ENCODE data around the gene CDC42BPB.

DNA sequence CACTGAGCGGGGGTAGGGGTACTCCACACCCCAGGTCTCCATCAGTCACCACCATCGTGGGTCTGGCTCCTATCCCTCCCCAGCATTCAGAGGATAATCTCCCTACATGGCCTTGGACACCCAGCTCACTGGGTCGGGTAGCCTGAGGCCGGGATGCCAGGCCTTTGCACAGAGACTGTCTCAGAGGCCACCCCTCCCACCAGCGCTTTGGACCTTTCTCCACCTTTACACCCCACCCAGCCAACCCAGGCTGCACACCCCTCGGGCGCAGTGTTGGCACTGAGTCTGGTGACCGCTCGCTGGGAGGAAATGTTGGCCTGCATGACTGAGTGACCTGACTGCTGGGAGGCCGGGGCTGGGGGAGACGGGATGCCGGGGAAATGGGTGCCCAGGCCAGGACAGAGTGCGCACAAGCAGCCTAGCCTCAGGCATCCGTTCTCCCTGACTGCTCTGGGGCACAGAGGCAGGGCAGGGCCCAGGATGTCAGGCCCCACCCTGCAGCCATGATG lies 16.1 kb upstream of the CDC42BPB start:
- TF ChIP-seq, protein P1, sequence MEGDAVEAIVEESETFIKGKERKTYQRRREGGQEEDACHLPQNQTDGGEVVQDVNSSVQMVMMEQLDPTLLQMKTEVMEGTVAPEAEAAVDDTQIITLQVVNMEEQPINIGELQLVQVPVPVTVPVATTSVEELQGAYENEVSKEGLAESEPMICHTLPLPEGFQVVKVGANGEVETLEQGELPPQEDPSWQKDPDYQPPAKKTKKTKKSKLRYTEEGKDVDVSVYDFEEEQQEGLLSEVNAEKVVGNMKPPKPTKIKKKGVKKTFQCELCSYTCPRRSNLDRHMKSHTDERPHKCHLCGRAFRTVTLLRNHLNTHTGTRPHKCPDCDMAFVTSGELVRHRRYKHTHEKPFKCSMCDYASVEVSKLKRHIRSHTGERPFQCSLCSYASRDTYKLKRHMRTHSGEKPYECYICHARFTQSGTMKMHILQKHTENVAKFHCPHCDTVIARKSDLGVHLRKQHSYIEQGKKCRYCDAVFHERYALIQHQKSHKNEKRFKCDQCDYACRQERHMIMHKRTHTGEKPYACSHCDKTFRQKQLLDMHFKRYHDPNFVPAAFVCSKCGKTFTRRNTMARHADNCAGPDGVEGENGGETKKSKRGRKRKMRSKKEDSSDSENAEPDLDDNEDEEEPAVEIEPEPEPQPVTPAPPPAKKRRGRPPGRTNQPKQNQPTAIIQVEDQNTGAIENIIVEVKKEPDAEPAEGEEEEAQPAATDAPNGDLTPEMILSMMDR (IDR thresholded peaks at IDR 0.05): no peak
- no peak for TF ChIP-seq POLR2AphosphoS5 (IDR thresholded peaks at IDR 0.05; ENCODE audit: insufficient read depth in 1 of 2, low read depth in 1 of 2)

Data from vagina (tissue), 2 donors.